Breast epithelium (tissue), 4 donors: ENCODE results near the gene NFIB. TPM values are rescaled to one million over a fixed set of nuclear protein-coding genes. Genes with fewer than 3 reads are reported as not detected.

Experiments
- DNase-seq, 2 donors: peaks; one replicate each; pipeline ENCODE4 v3.0.0-alpha.2; 2019; ENCODE audit warnings: low spot score in 2 of 2
- H3K27ac ChIP-seq, 2 donors: fragments of 200-600 bp; sonication (generic) in 1 of 2; one replicate each; pipeline ENCODE4 v1.5.1; 2016 to 2019; ENCODE audit warnings: mild to moderate bottlenecking in 1 of 2
- H3K27me3 ChIP-seq, 2 donors: fragments of 200-600 bp; sonication (generic) in 1 of 2; one replicate each; pipeline versions ENCODE4 v1.5.1 to v1.6.0; 2017 to 2019; ENCODE audit warnings: control low read depth in 1 of 2, mild to moderate bottlenecking in 1 of 2
- H3K36me3 ChIP-seq: fragments of 200-600 bp; one replicate; pipeline ENCODE4 v1.5.1; 2019
- H3K4me1 ChIP-seq, 2 donors: fragments of 200-600 bp; sonication (generic); one replicate each; pipeline ENCODE4 v1.5.1; 2016 to 2019; ENCODE audit warnings: control low read depth in 1 of 2
- H3K4me3 ChIP-seq, 3 donors: fragments of 200-600 bp; sonication (generic); 1 replicate in 2 of 3; 2 replicates in 1 of 3; pipeline ENCODE4 v1.5.1; 2016 to 2019; ENCODE audit warnings: mild to moderate bottlenecking in 3 of 3, moderate library complexity in 2 of 3
- H3K9me3 ChIP-seq, 2 donors: fragments of 200-600 bp; sonication (generic) in 1 of 2; one replicate each; pipeline ENCODE4 v1.5.1; 2016 to 2019; ENCODE audit warnings: control low read depth in 1 of 2
- POLR2A ChIP-seq: fragments of 450-650 bp; IDR thresholded peaks from one replicate; pipeline ENCODE4 v1.6.1; 2016; ENCODE audit warnings: antibody characterized with exemption, mild to moderate bottlenecking, moderate library complexity
- POLR2AphosphoS5 ChIP-seq, 3 donors: sonication (generic); formaldehyde crosslinking; IDR thresholded peaks; one replicate each; pipeline ENCODE4 v1.6.1; 2017; ENCODE audit warnings: antibody characterized with exemption in 3 of 3
- intact Hi-C: fragments of 100-400 bp; cut with DNase I; formaldehyde crosslinking; loops from one replicate; pipeline ENCODE4 v1.15.1; 2023; ENCODE audit warnings: low total_unique reads
- total RNA-seq, 3 donors: library from RNA; depleted of rRNA; stranded (reverse); fragments of >200 nt; gene quantifications; one replicate each; pipeline ENCODE4 v1.1.0, GENCODE V29; 2016
- TF ChIP-seq, protein P1 (sequence below), 3 donors: fragments of 450-650 bp; IDR thresholded peaks; one replicate each; pipeline ENCODE4 v1.5.1; 2016 to 2017; ENCODE audit warnings: antibody characterized with exemption in 3 of 3, mild to moderate bottlenecking in 3 of 3, moderate library complexity in 3 of 3

The NFIB gene
- total RNA-seq, 3 donors from 2014 or later: 95.2 to 237 (median 105) TPM

GRCh38 chr9:14278291-14278721, 35.6 kb downstream of the NFIB start:
- Histone ChIP-seq H3K36me3 (no peaks in the 10 kb centered on the region), H3K4me1 (peaks cover 0 to 11% of the 10 kb centered on the region in 2 donors), H3K4me3 (no peak overlapping the region), H3K27ac (peak overlapping the region in 1 of 2 donors; percentile 57), H3K9me3 (no peaks in the 10 kb centered on the region), H3K27me3 (no peaks in the 10 kb centered on the region)
- TF ChIP-seq POLR2AphosphoS5 (IDR thresholded peaks at IDR 0.05) (no peak), POLR2A (no peak)
- TF ChIP-seq, protein P1, sequence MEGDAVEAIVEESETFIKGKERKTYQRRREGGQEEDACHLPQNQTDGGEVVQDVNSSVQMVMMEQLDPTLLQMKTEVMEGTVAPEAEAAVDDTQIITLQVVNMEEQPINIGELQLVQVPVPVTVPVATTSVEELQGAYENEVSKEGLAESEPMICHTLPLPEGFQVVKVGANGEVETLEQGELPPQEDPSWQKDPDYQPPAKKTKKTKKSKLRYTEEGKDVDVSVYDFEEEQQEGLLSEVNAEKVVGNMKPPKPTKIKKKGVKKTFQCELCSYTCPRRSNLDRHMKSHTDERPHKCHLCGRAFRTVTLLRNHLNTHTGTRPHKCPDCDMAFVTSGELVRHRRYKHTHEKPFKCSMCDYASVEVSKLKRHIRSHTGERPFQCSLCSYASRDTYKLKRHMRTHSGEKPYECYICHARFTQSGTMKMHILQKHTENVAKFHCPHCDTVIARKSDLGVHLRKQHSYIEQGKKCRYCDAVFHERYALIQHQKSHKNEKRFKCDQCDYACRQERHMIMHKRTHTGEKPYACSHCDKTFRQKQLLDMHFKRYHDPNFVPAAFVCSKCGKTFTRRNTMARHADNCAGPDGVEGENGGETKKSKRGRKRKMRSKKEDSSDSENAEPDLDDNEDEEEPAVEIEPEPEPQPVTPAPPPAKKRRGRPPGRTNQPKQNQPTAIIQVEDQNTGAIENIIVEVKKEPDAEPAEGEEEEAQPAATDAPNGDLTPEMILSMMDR (IDR thresholded peaks at IDR 0.05): no peak
- no peak for DNase-seq
- intact Hi-C loops: no loop called here

- TF ChIP-seq POLR2A: no peak
- no peak for TF ChIP-seq POLR2AphosphoS5 (IDR thresholded peaks at IDR 0.05)
- TF ChIP-seq, protein P1 (IDR thresholded peaks at IDR 0.05): no peak
Measured at GRCh38 chr9:14277761-14278160, 36.2 kb downstream of the NFIB start.

DNA sequence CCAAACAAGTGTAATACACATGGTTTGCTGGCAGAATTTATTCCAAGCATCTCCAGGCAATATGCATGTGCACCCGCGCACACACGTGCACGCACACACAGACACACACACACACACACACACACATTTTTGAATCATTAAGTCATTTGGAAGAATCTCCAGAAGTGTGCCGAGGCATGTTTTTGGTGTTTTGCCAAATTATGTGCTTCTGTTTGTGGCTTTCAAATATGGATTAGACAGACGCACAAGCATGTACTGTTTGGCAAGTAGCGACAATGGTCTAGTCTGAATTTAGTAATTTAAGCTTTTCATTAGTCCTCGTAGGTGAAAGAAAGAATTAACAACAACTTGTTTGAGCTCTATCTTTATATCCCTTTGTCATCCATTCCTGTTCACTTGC, 36.7 kb downstream of the NFIB start:
- intact Hi-C loops: no loop called here
- Histone ChIP-seq H3K27me3 (no peaks in the 10 kb centered on the region), H3K9me3 (no peaks in the 10 kb centered on the region), H3K4me3 (peak overlapping the region in 1 of 3 donors; percentile 10), H3K4me1 (peaks cover 0 to 13% of the 10 kb centered on the region in 2 donors), H3K27ac (peak overlapping the region; percentile 19 to 57), H3K36me3 (no peaks in the 10 kb centered on the region)
- TF ChIP-seq POLR2AphosphoS5 (IDR thresholded peaks at IDR 0.05) (peak in 2 of 3 donors; percentile 48 to 69), POLR2A (no peak)
- TF ChIP-seq, protein P1 (IDR thresholded peaks at IDR 0.05): no peak
- peak in 1 of 2 donors; percentile 67 for DNase-seq

More at GRCh38 chr9:14277761-14278160, 36.2 kb downstream of the NFIB start:
- intact Hi-C loops: no loop called here
- Histone ChIP-seq H3K4me3 (peak overlapping the region in 1 of 3 donors; percentile 10), H3K27ac (peak overlapping the region; percentile 19 to 57), H3K4me1 (peaks cover 0 to 13% of the 10 kb centered on the region in 2 donors), H3K9me3 (no peaks in the 10 kb centered on the region), H3K27me3 (no peaks in the 10 kb centered on the region), H3K36me3 (no peaks in the 10 kb centered on the region)
- DNase-seq: no peak

- Histone ChIP-seq H3K4me3 (no peak overlapping the region), H3K27me3 (no peaks in the 10 kb centered on the region), H3K9me3 (no peaks in the 10 kb centered on the region), H3K27ac (no peak overlapping the region), H3K36me3 (no peaks in the 10 kb centered on the region), H3K4me1 (peaks cover 0 to 19% of the 10 kb centered on the region in 2 donors)
- intact Hi-C loops: no loop called here
- TF ChIP-seq POLR2AphosphoS5 (IDR thresholded peaks at IDR 0.05): no peak
- TF ChIP-seq, protein P1 (IDR thresholded peaks at IDR 0.05): no peak
- TF ChIP-seq POLR2A: no peak
- no peak for DNase-seq
Measured at GRCh38 chr9:14275331-14275730, 38.6 kb downstream of the NFIB start.

DNA sequence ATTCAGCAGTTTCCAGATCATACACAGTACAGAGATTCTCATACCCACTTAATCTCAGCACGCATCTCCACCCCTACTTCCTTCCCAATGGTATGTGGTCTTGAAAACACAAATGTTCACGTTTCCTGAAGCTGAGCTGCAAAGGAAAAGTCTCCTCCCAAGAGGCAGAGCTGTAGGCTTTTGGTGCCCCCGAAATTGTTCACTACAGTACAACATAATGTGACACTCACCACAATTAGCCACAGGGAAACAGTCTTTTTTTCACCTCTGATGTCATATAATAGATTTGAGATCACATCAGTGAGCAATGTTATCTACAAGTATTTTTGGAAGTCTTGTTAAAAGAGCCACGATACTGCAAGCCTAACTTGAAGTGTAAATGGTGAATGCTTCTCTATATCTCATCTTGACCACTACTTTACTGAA, 40.2 kb downstream of the NFIB start:
- Histone ChIP-seq H3K27me3 (no peaks in the 10 kb centered on the region), H3K27ac (peak overlapping the region in 1 of 2 donors; percentile 20), H3K4me3 (peak overlapping the region in 1 of 3 donors; percentile 4), H3K4me1 (peaks cover 0 to 26% of the 10 kb centered on the region in 2 donors), H3K36me3 (no peaks in the 10 kb centered on the region), H3K9me3 (no peaks in the 10 kb centered on the region)
- TF ChIP-seq POLR2A (no peak), POLR2AphosphoS5 (IDR thresholded peaks at IDR 0.05) (no peak)
- TF ChIP-seq, protein P1 (IDR thresholded peaks at IDR 0.05): no peak
- intact Hi-C loops: no loop called here
- DNase-seq: no peak
